Measurements from ENCODE around the gene DNAJC13. TPM values are rescaled to one million over a fixed set of nuclear protein-coding genes. Genes with fewer than 3 reads are reported as not detected.

Gene DNAJC13
- total and polyA plus RNA-seq, 10 donors, result 5.6 to 78.4 (median 51.2) TPM

- Histone ChIP-seq H3K36me3 (no peaks in the 10 kb centered on the region), H3K27ac (no peak overlapping the region), H3K27me3 (replicated peaks in 1 of 7) (peaks cover 0 to 35% (median 0%) of the 10 kb centered on the region in 7 donors), H3K4me1 (no peaks in the 10 kb centered on the region), H3K4me3 (no peak overlapping the region), H3K9me3 (no peaks in the 10 kb centered on the region)
- intact Hi-C loops (cut with DNase I; ENCODE audit: low total_unique reads), result no loop called here
- no peak for DNase-seq
- WGBS, 5 donors, result 63 to 76% (median 65%) methylated on average over 2 of the region's 2 CpGs
- TF ChIP-seq POLR2AphosphoS5 (IDR thresholded peaks at IDR 0.05) (no peak), POLR2A (IDR thresholded peaks at IDR 0.05) (no peak), CTCF (IDR thresholded peaks at IDR 0.05 in 8 of 11, conservative IDR thresholded peaks at IDR 0.05 in 3 of 11) (no peak)
These were observed 39.1 kb upstream of the DNAJC13 start for GRCh38 chr3:132378048-132378762.

GRCh38 chr3:132378846-132379245 is 38.5 kb upstream of the DNAJC13 start:
- Histone ChIP-seq H3K4me1 (no peaks in the 10 kb centered on the region), H3K27me3 (replicated peaks in 1 of 7) (peaks cover 0 to 41% (median 0%) of the 10 kb centered on the region in 7 donors), H3K36me3 (no peaks in the 10 kb centered on the region), H3K27ac (no peak overlapping the region), H3K4me3 (no peak overlapping the region), H3K9me3 (peaks cover 0 to 5% (median 0%) of the 10 kb centered on the region in 8 donors)
- DNase-seq, result no peak
- WGBS, 5 donors, result 50 to 73% (median 60%) methylated on average over 2 of the region's 2 CpGs
- TF ChIP-seq CTCF (IDR thresholded peaks at IDR 0.05 in 8 of 11, conservative IDR thresholded peaks at IDR 0.05 in 3 of 11), result no peak
- no peak for TF ChIP-seq POLR2A (IDR thresholded peaks at IDR 0.05)
- intact Hi-C loops (cut with DNase I; ENCODE audit: low total_unique reads), result no loop called here

- Histone ChIP-seq H3K27ac (no peak overlapping the region), H3K4me1 (no peaks in the 10 kb centered on the region), H3K36me3 (no peaks in the 10 kb centered on the region), H3K4me3 (no peak overlapping the region), H3K9me3 (peaks cover 0 to 5% (median 0%) of the 10 kb centered on the region in 8 donors), H3K27me3 (replicated peaks in 1 of 7) (peaks cover 0 to 41% (median 0%) of the 10 kb centered on the region in 7 donors)
- WGBS, 5 donors, result 63 to 78% (median 67%) methylated on average over 1 of the region's 1 CpG
- no peak for DNase-seq
- no peak for TF ChIP-seq POLR2A (IDR thresholded peaks at IDR 0.05)
- TF ChIP-seq CTCF (IDR thresholded peaks at IDR 0.05 in 8 of 11, conservative IDR thresholded peaks at IDR 0.05 in 3 of 11), result no peak
- TF ChIP-seq POLR2AphosphoS5 (IDR thresholded peaks at IDR 0.05), result no peak
- intact Hi-C loops (cut with DNase I; ENCODE audit: low total_unique reads), result no loop called here
These were observed 36.4 kb upstream of the DNAJC13 start for GRCh38 chr3:132380920-132381319.

- Histone ChIP-seq H3K4me1 (no peaks in the 10 kb centered on the region), H3K36me3 (no peaks in the 10 kb centered on the region), H3K9me3 (peaks cover 0 to 5% (median 0%) of the 10 kb centered on the region in 8 donors), H3K27ac (no peak overlapping the region), H3K27me3 (replicated peaks in 1 of 7) (peaks cover 0 to 41% (median 0%) of the 10 kb centered on the region in 7 donors), H3K4me3 (no peak overlapping the region)
- WGBS, 5 donors, result 68 to 92% (median 89%) methylated on average over 14 of the region's 14 CpGs
- no peak for DNase-seq
- no peak for TF ChIP-seq POLR2AphosphoS5 (IDR thresholded peaks at IDR 0.05)
- TF ChIP-seq CTCF (IDR thresholded peaks at IDR 0.05 in 8 of 11, conservative IDR thresholded peaks at IDR 0.05 in 3 of 11), result no peak
- TF ChIP-seq POLR2A (IDR thresholded peaks at IDR 0.05), result no peak
- intact Hi-C loops (cut with DNase I; ENCODE audit: low total_unique reads), result no loop called here
These were observed 35.9 kb upstream of the DNAJC13 start for GRCh38 chr3:132381348-132381944.
